ENCODE data around the gene CTRL.

DNA sequence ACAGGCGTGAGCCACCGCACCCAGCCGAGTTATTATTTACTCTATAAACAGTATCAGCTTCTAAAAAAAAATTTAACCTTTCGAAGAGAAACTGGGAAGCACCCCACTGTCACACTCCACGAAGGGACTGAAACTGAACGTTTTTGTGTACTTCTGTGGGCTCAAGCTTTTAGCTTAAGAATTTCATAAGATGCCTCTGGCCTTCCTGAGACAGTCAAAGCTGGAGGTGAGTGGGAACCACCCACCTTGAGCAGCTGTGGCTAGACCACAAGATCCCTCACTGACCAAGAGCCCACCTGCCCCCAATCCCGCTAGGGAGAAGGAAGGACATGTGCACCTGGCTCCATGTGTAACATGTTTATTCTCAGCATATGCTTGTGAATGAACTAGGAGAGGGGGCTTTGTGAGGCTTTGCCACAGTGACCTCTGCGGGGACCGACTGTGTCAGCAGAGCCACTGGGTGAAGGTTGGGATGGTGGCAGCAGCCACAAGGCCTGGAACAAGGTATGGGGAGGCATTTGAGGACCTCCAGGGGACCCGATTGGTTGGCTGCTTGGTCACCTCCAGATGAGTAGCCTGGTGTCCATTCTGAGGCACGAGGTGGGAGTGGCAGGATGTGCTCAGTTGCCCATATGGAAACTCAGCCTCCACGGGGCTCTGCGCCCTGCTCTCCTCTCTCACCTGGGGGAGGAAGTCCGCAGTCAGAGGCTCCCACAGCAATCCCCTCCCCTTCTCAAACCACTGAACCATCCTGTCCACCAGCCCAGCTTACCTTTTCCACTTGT, 43.9 kb upstream of the CTRL start:
- TF ChIP-seq CTCF (IDR thresholded peaks at IDR 0.05; ENCODE audit: insufficient read depth, low read depth, low read length) (no peak), EZH2 (IDR thresholded peaks at IDR 0.05; ENCODE audit: insufficient read depth, low read length) (no peak)

Measured in astrocyte (in vitro differentiated cells and primary cell).